WTC11 (cell line): Measurements from ENCODE around the gene GFPT1. TPM values are rescaled to one million over a fixed set of nuclear protein-coding genes. Genes with fewer than 3 reads are reported as not detected.
A peak's percentile ranks its signal among the peaks of the same experiment; 100 is the strongest.

ENCODE experiments used
- ATAC-seq: fragments of 200-7000 bp; cut with Tn5 transposase; 2 replicates; pipeline ENCODE4 v1.10.0; 2021; ENCODE audit warnings: mild to moderate bottlenecking, moderate library complexity
- CTCF ChIA-PET: fragments of 300-600 bp; sonication (Branson Sonifier 250); formaldehyde crosslinking; loops from one replicate; lab custom pipeline; 2021; ENCODE audit warnings: antibody characterized with exemption; lab: Charles Lee
- POLR2A ChIA-PET: fragments of 350-600 bp; sonication (Branson Sonifier 250); formaldehyde crosslinking; loops from one replicate; lab custom pipeline; 2021; ENCODE audit warnings: antibody characterized with exemption; lab: Charles Lee
- DNase-seq: peaks from one replicate; pipeline ENCODE4 v3.0.0; 2021; ENCODE audit warnings: low spot score
- H3K27ac Mint-ChIP-seq: 2 replicates; pipeline ENCODE4 v1.8.0; 2021; ENCODE audit warnings: mixed read lengths
- H3K27me3 Mint-ChIP-seq: 2 replicates; pipeline ENCODE4 v1.8.0; 2021; ENCODE audit warnings: low read depth, mild to moderate bottlenecking, moderate library complexity, mixed read lengths
- H3K36me3 Mint-ChIP-seq: 2 replicates; pipeline ENCODE4 v1.8.0; 2021; ENCODE audit warnings: mixed read lengths
- H3K4me1 Mint-ChIP-seq: 2 replicates; pipeline ENCODE4 v1.8.0; 2022; ENCODE audit warnings: mixed read lengths
- H3K4me3 Mint-ChIP-seq: 2 replicates; pipeline ENCODE4 v1.8.0; 2021; ENCODE audit warnings: mild to moderate bottlenecking, moderate library complexity, mixed read lengths
- H3K9me3 Mint-ChIP-seq: 2 replicates; pipeline ENCODE4 v1.8.0; 2021; ENCODE audit warnings: mixed read lengths
- CTCF ChIP-seq: fragments of 200-600 bp; IDR thresholded peaks from 2 replicates; pipeline ENCODE4 v1.8.0; 2022; ENCODE audit warnings: antibody characterized with exemption
- HMGXB4 ChIP-seq: sonication (generic); formaldehyde crosslinking; IDR thresholded peaks from 2 replicates; pipeline ENCODE4 v1.8.1; 2023; ENCODE audit warnings: mild to moderate bottlenecking, moderate library complexity, missing genetic modification reagents
- JUN ChIP-seq: sonication (generic); formaldehyde crosslinking; IDR thresholded peaks from 2 replicates; pipeline ENCODE4 v1.8.0; 2023; ENCODE audit warnings: mild to moderate bottlenecking, missing genetic modification reagents
- NFE2L1 ChIP-seq: sonication (generic); formaldehyde crosslinking; IDR thresholded peaks from 2 replicates; pipeline ENCODE4 v1.8.1; 2023; ENCODE audit warnings: missing genetic modification reagents
- NFYB ChIP-seq: sonication (generic); formaldehyde crosslinking; conservative IDR thresholded peaks from 2 replicates; pipeline ENCODE4 v1.8.0; 2022; ENCODE audit warnings: low read depth, missing genetic modification reagents
- NR3C1 ChIP-seq: sonication (generic); formaldehyde crosslinking; conservative IDR thresholded peaks from 2 replicates; pipeline ENCODE4 v1.8.1; 2023; ENCODE audit warnings: low read depth, mild to moderate bottlenecking, missing genetic modification reagents
- RELA ChIP-seq: sonication (generic); formaldehyde crosslinking; IDR thresholded peaks from 2 replicates; pipeline ENCODE4 v1.8.1; 2022; ENCODE audit warnings: missing genetic modification reagents, mild to moderate bottlenecking, borderline replicate concordance
- SMAD3 ChIP-seq: sonication (generic); formaldehyde crosslinking; IDR thresholded peaks from 2 replicates; pipeline ENCODE4 v1.8.0; 2022; ENCODE audit warnings: missing genetic modification reagents, mild to moderate bottlenecking, borderline replicate concordance
- SP1 ChIP-seq: sonication (generic); formaldehyde crosslinking; conservative IDR thresholded peaks from 2 replicates; pipeline ENCODE4 v1.8.1; 2022; ENCODE audit warnings: missing genetic modification reagents
- TCF7 ChIP-seq: sonication (generic); formaldehyde crosslinking; IDR thresholded peaks from 2 replicates; pipeline ENCODE4 v1.8.0; 2022; ENCODE audit warnings: mild to moderate bottlenecking, low read depth, missing genetic modification reagents, moderate library complexity
- TP53 ChIP-seq: sonication (generic); formaldehyde crosslinking; IDR thresholded peaks from 2 replicates; pipeline ENCODE4 v1.8.1; 2023; ENCODE audit warnings: mild to moderate bottlenecking, missing genetic modification reagents
- ZBTB21 ChIP-seq: sonication (generic); formaldehyde crosslinking; IDR thresholded peaks from 2 replicates; pipeline ENCODE4 v1.8.1; 2023; ENCODE audit warnings: mild to moderate bottlenecking, missing genetic modification reagents, borderline replicate concordance
- ZBTB43 ChIP-seq: sonication (generic); formaldehyde crosslinking; IDR thresholded peaks from 2 replicates; pipeline ENCODE4 v1.8.1; 2023; ENCODE audit warnings: mild to moderate bottlenecking, missing genetic modification reagents
- ZNF138 ChIP-seq: sonication (generic); formaldehyde crosslinking; conservative IDR thresholded peaks from 2 replicates; pipeline ENCODE4 v1.8.1; 2022; ENCODE audit warnings: mild to moderate bottlenecking, moderate library complexity, missing genetic modification reagents
- ZNF232 ChIP-seq: sonication (generic); formaldehyde crosslinking; IDR thresholded peaks from 2 replicates; pipeline ENCODE4 v1.8.0; 2022; ENCODE audit warnings: mild to moderate bottlenecking, missing genetic modification reagents
- ZNF423 ChIP-seq: fragments of 250-450 bp; sonication (Bioruptor Pico); IDR thresholded peaks from 2 replicates; pipeline ENCODE4 v2.1.2; 2022; ENCODE audit warnings: mild to moderate bottlenecking, moderate library complexity
- ZSCAN18 ChIP-seq: fragments of 250-450 bp; sonication (Bioruptor Pico); IDR thresholded peaks from 2 replicates; pipeline ENCODE4 v2.1.2; 2022; ENCODE audit warnings: mild to moderate bottlenecking, moderate library complexity
- total RNA-seq: library from RNA; stranded (reverse); gene quantifications from 3 replicates; pipeline ENCODE4 v1.2.3, GENCODE V29; 2021
- TF ChIP-seq, protein P1 (sequence below): sonication (generic); formaldehyde crosslinking; IDR thresholded peaks from 2 replicates; pipeline ENCODE4 v1.8.1; 2022; ENCODE audit warnings: mild to moderate bottlenecking, moderate library complexity, missing genetic modification reagents
- TF ChIP-seq, protein P2 (sequence below): sonication (generic); formaldehyde crosslinking; IDR thresholded peaks from 2 replicates; pipeline ENCODE4 v1.8.0; 2022; ENCODE audit warnings: mild to moderate bottlenecking, missing genetic modification reagents

Gene GFPT1
- total RNA-seq, 1 experiment from 2014 or later, result 65.5 TPM

DNA sequence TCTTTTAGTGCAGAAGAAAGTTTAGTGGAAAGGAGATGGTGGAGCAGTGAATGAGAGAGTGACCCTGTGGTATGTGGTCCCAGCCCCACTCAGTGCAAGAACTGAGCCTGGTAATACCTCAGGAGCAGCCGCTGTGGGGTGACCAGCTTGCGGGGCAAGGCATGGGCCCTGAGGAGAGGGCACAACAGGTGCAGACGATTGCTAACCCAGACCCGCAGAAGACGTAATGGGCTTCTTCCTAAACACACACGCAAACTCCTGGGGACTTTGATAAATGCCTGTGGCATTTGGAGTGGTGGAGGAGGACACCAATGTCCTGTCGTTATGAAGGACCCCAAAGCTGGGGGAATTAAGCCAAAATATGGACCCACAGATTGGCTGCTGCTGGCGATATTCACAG is 78.7 kb downstream of the GFPT1 start (continued):
- TF ChIP-seq SMAD3 (CRISPR knock-in tag) (no peak), NR3C1 (CRISPR knock-in tag) (no peak)
- TF ChIP-seq, all 79 proteins: peak for 0

GRCh38 chr2:69307579-69308064 is 79.4 kb downstream of the GFPT1 start:
- Mint-ChIP-seq H3K27me3 (peaks cover 35% of the 10 kb centered on the region), H3K9me3 (peaks cover 11% of the 10 kb centered on the region), H3K36me3 (peaks cover 4% of the 10 kb centered on the region), H3K4me3 (peak overlapping the region; percentile 79), H3K27ac (no peak overlapping the region), H3K4me1 (peaks cover 16% of the 10 kb centered on the region)
- ChIA-PET POLR2A (no interaction called here), CTCF (interaction anchor here (0.7 to 2.6 kb wide), 15 partner anchors 9 to 297 kb away, joined by 3 to 24 read pairs (median 4); partner anchors contain the start of gene NFU1)
- DNase-seq (no peak), ATAC-seq (no peak)
- TF ChIP-seq ZSCAN18 (CRISPR knock-in tag), result no peak
- peak; percentile 12; the same call in 1 of the 2 replicates for TF ChIP-seq CTCF

- H3K4me1 Mint-ChIP-seq, result peaks cover 16% of the 10 kb centered on the region
- H3K27ac Mint-ChIP-seq, result no peak overlapping the region
- POLR2A ChIA-PET, result no interaction called here
- CTCF ChIA-PET, result interaction anchor here (0.9 to 2.6 kb wide), 28 partner anchors 8 to 503 kb away, joined by 3 to 24 read pairs (median 4); partner anchors contain the start of genes ANTXR1 and NFU1
- peaks cover 35% of the 10 kb centered on the region for H3K27me3 Mint-ChIP-seq
- peak overlapping the region; percentile 79 for H3K4me3 Mint-ChIP-seq
- H3K36me3 Mint-ChIP-seq, result peaks cover 2% of the 10 kb centered on the region; the same call in 1 of the 2 replicates
- peak; percentile 84 for ATAC-seq
- DNase-seq, result peak; percentile 89
- peaks cover 11% of the 10 kb centered on the region for H3K9me3 Mint-ChIP-seq
- TF ChIP-seq ZNF138 (CRISPR knock-in tag), result peak; percentile 93; the same call in 1 of the 2 replicates
- 0 out of 2 replicates have a peak, but pooled peaks have one; percentile 51 for TF ChIP-seq ZNF232 (CRISPR knock-in tag)
- TF ChIP-seq TCF7 (CRISPR knock-in tag), result 0 out of 2 replicates have a peak, but pooled peaks have one; percentile 39
- no peak for TF ChIP-seq TP53
- TF ChIP-seq NFYB (CRISPR knock-in tag), result no peak
- 0 out of 2 replicates have a peak, but pooled peaks have one; percentile 64 for TF ChIP-seq SMAD3 (CRISPR knock-in tag)
- TF ChIP-seq SP1 (CRISPR knock-in tag), result peak; percentile 39; the same call in 1 of the 2 replicates
- TF ChIP-seq ZBTB21 (CRISPR knock-in tag), result peak; percentile 41; the same call in 1 of the 2 replicates
- peak; percentile 69; the same call in 1 of the 2 replicates for TF ChIP-seq ZBTB43 (CRISPR knock-in tag)
- peak; percentile 99 for TF ChIP-seq HMGXB4 (CRISPR knock-in tag)
- TF ChIP-seq JUN (CRISPR knock-in tag), result 0 out of 2 replicates have a peak, but pooled peaks have one; percentile 13
- peak; percentile 82 for TF ChIP-seq ZNF423 (CRISPR knock-in tag)
- TF ChIP-seq RELA (CRISPR knock-in tag), result no peak
- TF ChIP-seq, protein P1, sequence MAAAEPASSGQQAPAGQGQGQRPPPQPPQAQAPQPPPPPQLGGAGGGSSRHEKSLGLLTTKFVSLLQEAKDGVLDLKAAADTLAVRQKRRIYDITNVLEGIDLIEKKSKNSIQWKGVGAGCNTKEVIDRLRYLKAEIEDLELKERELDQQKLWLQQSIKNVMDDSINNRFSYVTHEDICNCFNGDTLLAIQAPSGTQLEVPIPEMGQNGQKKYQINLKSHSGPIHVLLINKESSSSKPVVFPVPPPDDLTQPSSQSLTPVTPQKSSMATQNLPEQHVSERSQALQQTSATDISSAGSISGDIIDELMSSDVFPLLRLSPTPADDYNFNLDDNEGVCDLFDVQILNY, result peak; percentile 17; the same call in 1 of the 2 replicates
- TF ChIP-seq, protein P2, sequence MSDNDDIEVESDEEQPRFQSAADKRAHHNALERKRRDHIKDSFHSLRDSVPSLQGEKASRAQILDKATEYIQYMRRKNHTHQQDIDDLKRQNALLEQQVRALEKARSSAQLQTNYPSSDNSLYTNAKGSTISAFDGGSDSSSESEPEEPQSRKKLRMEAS (CRISPR knock-in tag), result peak; percentile 40; the same call in 1 of the 2 replicates
- peak; percentile 58 for TF ChIP-seq CTCF
- no peak for TF ChIP-seq NFE2L1
Measured at GRCh38 chr2:69306822-69307578, 80.0 kb downstream of the GFPT1 start.
